ENCODE results near the gene GFRA1.
"Not testable (repeated sequence)": the region's sequence is repeated elsewhere in the genome, so short reads cannot be mapped to it uniquely, and the experiment has no call there.

Gene GFRA1

DNA sequence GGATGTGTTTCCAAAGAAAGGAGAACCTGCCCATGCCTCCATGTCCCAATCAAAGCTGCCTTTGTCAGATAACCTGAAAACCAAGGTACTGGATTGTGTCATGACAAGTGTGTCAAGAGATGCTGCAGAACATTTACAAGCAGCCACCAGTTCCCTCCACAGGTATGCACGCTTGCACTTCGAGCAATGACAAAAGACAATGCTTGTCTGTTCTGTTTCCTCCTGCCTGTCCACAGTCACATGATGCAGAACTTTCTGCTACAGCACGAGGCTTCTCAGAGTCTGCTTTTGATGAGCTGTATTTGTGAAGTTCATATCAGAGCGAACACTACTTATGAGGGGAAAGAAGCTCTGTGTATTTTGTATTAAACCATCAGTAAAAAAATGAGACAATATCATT is 209.9 kb downstream of the GFRA1 start:
- no peak for DNase-seq (ENCODE audit: low spot score)

DNA sequence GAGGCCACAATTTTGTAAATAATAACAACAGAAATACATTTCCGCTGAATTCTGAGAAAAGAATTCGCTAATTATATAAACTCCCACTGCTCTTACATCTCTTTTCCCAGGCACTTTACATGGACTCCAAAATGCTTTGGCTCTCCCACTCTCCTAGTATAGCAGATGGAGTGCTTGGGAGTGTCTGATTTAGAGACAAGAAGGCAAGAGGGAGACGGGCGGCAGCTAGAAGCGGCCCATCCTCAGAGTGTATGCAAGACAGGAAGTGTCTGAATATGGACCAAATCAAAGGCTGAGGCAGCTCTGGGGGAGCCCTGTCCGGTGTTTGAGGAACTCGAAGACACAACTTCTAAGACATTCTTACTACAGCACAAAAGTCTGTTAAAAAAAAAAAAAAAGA is 212.1 kb downstream of the GFRA1 start:
- no peak for DNase-seq (ENCODE audit: low spot score)

DNA sequence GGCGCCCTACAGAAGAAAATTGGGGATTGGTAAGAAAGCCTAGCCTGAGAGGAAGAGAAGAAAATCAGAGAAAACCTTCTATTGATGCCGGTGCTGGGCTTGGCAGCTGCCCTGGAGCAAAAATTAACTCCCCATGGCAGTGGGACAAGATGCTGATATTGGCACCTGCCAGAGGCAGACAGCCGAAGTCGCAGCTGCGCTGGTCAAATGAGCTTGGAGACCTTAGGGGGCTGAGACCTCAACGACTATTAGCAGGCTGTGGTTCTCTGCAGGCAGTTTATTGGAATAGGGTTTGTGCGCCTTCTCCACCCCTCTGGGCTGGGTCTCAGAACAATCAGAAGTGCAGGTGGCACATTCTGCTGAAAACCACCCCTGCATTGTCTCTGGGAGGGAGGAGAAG is 213.7 kb downstream of the GFRA1 start:
- DNase-seq (ENCODE audit: low spot score): no peak

DNA sequence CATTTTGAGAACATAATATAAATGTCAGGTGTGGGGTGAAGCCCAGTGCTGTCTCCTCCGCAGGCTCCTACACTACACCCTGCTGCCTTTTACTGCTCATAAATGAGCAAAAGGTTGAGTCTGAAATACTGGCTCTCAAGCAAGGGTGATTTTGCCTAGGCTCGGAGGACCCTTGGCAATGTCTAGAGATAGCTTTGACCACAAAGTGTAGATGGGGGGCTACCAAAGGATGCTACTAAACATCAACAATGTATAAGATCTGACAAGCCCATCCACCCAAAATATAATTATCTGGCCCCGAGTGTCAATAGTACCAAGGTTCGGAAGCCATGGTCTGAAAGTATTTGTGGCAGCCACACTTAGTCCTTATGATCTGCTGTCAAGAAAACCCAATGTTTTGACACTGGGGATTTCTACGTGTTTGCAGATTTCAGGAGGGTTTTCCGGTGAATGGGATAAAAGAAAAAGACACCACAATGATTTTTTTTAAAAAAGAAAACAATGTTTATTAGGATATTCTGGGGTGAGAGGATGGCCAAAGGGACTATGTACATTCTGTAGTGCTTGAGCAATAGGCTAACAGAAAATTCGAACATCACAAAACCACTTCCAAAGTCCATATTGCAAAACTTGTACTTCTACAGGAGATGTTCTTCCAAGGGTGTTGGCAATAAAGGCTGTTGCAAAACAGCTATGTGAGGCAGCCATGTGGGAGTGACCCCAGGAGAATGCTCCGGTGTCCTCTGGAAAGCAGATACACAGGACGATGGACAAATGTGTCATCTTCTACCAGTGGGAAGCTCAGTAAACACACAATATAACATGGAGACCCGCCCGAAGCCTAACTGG is 216.3 kb downstream of the GFRA1 start:
- DNase-seq (ENCODE audit: low spot score): no peak

DNA sequence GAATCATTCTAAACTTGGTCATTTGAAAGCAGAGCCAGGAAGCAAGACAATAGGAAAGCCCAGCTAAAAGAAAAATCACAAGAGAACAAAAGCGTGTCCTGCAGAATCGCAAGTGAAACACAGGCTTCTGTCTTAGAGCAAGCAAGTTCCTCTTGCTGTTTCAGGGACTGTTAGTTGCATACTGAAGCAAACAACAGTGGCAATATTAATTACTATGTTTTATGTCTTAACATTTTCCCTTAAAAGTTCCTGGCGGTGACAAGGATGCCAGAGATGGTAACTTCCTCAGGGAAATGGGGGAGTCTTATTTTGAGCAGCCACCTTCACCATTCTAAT is 217.1 kb downstream of the GFRA1 start:
- no peak for DNase-seq (ENCODE audit: low spot score)

DNA sequence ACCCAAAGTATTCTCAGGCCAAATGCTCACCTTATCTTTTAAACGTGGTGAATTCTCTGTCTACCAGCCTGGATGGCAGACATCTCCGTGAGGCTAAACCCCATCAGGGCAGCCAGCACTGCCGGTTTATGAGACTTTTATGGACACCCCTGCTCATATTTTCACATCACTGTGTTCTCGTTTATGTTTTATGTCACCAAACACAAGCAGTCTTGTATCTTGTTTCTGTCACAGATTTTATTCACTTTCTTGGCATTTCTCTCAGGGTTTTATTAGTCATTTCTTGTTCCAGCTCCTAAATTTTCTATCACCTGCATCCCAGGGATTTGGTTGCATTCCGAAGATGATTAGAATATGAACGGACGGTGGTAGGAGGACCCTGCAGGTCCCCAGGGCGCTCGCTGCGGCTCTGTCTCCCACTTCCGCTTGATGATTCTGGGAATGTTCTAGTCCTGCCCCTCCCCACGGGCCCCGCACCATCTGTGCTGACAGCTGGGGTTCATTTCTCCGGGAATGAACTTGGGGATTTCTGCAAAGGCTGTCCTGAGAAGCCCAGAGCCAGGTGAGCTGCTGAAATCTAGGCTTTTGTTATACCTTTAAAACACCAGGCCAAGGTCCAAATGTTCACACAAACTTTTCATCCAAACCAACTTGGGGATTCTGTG is 217.6 kb downstream of the GFRA1 start:
- no peak for DNase-seq (ENCODE audit: low spot score)

DNA sequence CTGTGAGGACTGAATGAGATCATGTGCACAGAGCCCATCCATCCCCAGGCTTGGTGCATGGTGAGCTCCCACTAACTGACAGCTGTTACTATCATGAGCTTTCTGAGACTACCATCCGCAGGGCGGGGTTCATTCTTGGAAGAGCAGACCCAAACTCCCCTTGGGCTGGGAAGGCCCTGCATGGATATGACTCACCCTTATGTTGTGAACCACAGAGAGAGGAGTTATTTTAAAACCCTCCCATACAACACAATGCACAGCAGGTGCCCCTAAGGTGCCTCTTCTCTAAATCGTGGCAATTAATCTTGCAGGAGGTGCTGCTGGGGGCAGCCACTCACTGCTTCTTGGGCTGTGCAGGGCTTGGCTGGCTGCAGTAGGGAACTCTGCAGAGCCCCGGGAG is 219.1 kb downstream of the GFRA1 start:
- no peak for DNase-seq (ENCODE audit: low spot score)

DNA sequence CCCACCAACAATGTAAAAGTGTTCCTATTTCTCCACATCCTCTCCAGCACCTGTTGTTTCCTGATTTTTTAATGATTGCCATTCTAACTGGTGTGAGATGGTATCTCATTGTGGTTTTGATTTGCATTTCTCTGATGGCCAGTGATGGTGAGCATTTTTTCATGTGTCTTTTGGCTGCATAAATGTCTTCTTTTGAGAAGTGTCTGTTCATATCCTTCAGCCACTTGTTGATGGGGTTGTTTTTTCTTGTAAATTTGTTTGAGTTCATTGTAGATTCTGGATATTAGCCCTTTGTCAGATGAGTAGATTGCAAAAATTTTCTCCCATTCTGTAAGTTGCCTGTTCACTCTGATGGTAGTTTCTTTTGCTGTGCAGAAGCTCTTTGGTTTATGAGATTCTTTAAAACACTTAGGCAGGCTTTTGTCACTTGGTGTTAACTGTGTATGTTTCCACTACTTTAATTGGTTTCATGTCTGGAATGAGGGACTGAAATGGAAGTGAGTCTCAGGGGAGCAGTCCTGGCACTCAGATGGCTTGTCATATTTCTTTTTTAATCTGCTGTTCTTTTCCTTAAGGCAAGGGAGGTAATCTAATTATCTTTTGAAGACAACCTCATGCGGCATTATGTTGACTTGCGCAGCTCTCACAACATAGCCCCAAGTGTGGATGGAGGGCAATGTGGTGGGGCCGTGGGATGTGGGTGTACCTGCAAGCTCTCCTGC is 219.8 kb downstream of the GFRA1 start:
- not testable (repeated sequence) for DNase-seq (ENCODE audit: low spot score)

DNA sequence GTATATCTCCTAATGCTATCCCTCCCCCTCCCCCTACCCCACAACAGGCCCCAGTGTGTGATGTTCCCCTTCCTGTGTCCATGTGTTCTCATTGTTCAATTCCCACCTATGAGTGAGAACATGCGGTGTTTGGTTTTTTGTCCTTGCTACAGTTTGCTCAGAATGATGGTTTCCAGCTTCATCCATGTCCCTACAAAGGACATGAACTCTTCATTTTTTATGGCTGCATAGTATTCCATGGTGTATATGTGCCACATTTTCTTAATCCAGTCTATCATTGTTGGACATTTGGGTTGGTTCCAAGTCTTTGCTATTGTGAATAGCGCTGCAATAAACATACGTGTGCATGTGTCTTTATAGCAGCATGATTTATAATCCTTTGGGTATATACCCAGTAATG is 220.5 kb downstream of the GFRA1 start:
- DNase-seq (ENCODE audit: low spot score): not testable (repeated sequence)

DNA sequence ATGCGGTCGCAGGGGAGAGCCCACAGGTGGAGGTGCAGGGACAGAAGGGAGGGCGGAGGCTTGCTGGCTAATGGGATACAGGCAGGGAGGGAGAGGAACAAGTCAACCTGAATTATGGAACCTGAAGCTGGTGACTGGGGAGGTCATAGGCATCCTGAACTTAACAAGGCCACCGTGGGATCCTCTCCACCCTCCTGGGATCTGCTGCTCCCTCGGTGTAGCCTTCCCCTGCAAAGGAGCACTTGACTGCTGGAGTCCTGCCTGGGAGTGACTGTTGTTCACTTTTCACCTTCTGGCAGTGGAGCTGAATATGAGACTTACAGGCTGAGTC is 223.1 kb downstream of the GFRA1 start:
- DNase-seq (ENCODE audit: low spot score): peak; percentile 63

DNA sequence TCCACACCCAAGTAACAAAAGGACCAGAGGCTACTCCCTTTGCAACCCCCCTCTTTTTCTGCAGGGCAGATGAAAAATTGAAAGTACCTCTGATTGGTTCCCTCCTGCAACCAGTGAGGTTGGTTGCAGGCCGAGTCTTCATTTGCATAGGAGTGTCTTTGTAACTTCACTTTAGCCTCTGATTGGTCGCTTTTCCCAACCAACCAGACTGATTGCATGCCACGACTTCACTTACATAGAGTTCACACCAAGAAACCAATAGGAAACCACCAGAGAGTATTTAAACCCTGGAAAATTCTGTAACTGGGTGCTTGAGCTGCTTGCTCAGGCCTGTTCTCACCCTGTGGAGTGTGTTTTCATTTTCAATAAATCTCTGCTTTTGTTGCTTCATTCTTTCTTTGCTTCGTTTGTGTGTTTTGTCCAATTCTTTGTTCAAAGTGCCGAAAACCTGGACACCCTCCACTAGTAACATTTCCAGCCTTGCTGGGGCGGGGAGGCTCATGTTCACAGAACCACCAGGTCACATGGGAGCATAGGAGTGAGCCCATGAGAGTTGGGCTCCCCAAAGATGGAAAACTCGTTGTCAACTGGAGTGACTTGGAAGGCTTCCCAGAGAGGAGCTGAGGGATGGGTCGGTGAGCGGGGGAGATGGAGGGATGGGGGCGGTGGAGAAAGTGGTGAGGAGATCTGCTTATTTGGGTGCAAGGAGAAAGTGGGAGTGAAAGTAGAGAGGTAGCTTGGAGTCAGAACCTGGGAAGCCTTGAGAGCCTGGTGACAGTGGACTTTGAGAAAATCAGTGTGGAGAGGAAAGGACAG is 223.6 kb downstream of the GFRA1 start:
- DNase-seq (ENCODE audit: low spot score): no peak

DNA sequence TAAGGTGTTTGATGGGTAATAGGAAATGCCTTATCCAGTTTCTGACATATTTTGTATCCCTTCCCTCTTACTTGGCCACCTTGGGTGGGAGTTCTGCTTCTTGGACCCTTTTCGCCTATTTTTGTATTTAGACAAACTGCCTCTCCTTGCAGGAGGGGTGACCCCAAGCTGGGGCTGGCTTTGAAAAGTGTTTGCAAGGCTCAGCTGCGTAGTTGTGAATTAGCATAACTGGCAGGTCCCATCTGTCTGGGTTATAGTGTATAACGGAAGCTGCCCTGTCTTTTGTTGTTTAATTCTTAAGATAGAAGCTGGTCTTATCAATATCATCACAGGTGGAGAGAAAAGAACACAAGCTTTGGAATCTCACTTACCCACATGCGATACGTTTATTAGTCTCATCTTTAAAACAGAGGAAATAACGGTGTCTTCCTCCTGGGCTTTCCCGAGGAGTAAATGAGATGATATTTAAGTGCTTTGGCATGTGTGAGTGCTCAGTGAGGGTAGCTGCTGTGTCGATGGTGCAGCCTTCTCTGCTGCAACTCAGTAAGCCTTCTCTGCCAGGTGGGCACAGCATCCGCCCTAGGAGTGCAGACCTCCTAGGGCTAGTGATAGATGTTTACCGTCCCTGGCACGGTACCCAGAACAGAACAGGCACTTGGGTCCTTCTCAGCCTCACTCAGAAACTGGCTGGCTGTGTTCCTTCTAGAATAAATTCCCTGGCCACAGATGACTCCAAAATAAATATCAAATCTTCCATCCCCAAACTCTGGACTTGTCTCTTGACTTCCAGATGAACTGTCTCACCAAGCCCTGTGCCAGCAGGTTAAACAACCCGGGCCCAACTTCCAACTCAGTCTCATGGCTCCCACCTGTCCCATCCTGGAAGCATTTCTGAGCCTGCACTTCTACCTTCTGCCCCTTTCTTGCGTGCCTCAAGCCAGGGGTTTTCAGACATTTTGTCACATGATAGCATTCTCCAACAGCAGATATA is 227.3 kb downstream of the GFRA1 start:
- no peak for DNase-seq (ENCODE audit: low spot score)

DNA sequence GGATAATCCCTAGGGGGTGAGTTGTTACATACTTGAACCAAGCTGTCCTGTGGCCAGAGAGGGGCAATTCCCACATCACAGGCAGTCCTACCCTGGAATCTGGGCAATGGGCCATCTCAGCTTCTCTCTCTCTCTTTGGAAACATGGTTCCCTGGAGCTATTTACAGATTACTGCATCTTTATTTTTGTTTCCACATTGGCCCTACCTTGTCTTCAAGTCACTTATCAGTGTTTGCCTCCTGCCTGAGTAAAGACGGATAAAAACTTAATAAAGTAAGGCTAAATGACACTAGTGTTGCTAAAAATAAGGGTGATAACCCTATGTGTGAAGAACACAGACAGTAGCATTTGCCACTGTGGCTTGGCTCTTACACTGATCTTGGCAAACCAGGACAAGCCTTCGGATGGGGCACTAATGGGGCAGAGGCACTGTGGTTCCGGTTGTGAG is 228.2 kb downstream of the GFRA1 start:
- no peak for DNase-seq (ENCODE audit: low spot score)

DNA sequence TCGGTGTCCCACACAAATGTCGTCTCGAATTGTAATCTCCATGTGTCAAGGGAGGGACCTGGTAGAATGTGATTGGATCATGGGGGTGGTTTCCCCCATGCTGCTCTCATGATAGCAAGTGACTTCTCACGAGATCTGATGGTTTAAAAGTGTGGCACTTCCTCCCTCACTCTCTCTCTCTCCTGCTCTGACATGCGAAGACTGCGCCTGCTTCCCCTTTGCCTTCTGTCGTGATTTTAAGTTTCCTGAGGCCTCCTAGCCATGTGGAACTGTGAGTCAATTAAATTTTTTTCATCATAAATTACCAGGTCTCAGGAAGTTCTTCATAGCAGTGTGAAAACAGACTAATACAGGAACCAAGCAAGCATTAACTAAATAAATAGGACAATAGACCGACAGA is 229.1 kb downstream of the GFRA1 start:
- DNase-seq (ENCODE audit: low spot score): no peak

DNA sequence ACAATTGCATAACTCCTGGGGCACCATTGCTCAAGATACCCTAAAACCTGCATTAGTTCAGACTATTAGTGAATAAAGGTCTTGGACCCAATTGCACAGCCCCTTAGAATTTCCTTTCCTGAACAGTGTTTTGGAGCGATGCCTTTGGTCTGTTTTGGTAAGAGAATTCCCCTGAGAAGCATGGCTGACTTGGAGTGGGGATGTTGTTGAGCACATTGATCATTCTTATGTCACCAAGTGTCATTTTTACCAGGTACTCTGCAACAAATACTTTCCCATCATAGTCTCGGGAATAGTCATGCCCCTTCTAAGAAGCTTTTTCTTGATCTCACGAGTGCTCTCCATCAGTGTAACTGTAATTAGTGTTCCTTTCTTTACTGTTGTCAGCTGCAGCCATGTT is 229.7 kb downstream of the GFRA1 start:
- no peak for DNase-seq (ENCODE audit: low spot score)

DNA sequence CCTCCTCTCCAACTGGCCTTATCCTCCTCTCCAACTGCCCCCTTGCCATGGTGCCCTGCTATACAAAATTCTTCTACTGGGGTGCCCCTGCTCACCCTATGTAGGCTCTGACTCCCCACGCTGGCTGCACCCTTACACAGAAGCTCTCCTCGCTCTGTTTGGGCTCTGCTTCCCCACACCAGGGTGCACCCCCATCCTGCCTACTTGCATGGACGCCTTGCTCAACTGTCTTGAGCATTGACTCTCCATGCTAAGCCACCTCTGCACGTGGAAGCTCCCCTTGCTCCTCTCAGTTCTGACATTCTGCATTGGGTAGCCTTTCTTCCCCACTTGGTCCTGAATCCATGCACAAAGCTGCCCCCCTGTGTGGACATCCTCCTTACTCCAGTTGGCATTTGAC is 231.1 kb downstream of the GFRA1 start:
- no peak for DNase-seq (ENCODE audit: low spot score)

DNA sequence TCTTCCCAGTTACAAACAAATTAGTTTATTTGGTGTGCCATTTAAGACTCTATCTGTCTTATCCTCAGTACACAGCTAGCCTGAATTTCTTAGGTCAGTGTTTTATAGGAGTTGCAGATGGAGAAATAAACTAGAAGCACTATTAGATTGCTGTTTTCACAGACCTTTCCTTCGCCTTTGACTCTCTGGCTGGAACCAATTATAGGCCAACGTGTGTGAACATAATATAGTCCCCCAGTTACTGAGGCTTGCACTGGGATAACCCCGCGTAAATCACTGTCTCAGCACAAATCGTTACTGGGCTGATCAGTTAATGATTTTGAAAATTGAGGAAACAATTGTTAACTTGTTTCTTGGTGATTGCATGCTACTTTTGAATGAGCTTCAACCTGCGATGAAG is 233.4 kb downstream of the GFRA1 start:
- DNase-seq (ENCODE audit: low spot score): no peak

DNA sequence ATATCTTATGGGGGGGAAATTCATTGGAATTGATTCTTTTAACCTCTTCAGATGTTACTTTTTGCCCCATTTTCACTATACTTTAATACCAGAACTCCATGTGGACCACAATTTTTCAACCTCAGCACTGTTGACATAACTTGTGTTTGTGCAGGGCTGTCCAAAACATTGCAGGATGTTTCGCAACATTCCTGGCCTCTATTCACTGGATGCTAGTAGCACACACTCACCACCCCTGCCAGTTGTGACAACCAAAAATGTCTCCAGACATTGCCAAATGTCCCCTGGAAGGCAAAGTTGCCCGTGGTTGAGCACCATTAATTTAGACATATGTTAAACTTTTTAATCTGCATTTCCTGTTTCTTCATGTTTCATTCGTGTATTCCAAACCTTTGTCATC is 234.7 kb downstream of the GFRA1 start:
- DNase-seq (ENCODE audit: low spot score): no peak

DNA sequence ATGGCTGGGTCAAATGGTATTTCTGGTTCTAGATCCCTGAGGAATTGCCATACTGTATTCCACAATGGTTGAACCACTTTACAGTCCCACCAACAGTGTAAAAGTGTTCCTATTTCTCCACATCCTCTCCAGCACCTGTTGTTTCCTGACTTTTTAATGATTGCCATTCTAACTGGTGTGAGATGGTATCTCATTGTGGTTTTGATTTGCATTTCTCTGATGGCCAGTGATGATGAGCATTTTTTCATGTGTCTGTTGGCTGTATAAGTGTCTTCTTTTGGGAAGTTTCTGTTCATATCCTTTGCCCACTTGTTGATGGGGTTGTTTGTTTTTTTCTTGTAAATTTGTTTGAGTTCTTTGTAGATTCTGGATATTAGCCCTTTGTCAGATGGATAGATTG is 237.6 kb downstream of the GFRA1 start:
- DNase-seq (ENCODE audit: low spot score): not testable (repeated sequence)

DNA sequence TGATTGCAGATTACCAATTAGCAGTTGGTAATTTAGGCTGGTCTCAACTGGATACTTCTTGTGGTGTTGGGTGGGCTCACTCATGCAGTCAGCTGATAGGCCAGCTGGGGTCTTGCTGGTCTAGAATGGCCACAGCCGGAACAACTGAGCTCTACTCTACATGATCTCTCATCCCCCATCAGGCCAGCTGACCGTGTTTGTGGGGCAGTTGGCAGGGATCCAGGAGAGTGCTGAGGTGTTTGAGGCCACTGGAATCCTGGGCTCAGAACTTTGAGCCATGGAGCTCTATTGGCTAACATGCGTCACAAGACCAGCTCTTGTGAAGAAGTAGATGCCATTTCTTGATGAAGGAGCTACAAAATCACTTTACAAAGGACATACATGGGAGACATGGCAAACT is 242.4 kb downstream of the GFRA1 start:
- no peak for DNase-seq (ENCODE audit: low spot score)

DNA sequence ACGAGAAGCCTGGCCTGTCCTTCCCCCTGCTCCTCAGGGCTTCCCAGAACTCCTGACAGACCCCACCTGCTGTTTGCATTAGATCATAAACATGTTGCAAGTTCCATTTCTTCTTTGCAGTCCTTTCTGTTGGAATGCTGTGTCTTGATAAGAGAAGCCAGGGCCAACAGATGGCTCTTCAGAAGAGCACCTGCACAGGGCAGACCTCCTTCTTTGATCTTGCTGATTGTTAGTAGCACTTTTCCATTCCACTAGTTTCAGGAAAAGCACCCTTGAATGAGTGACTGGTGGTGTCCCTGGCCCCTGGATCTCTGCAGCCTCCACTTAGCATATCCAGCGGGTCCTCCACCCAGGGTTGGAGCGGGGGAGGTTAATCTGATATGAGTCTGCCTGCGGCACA is 243.2 kb downstream of the GFRA1 start:
- no peak for DNase-seq (ENCODE audit: low spot score)

All from left forelimb (tissue), 1 donor.